GM12878 (cell line): ENCODE data around the gene LDB3. TPM values are rescaled to one million over a fixed set of nuclear protein-coding genes. Genes with fewer than 3 reads are reported as not detected.

Experiments used
- ATAC-seq: fragments of 200-7000 bp; cut with Tn5 transposase; 3 replicates; pipeline ENCODE4 v1.9.1; 2020; ENCODE audit warnings: mild to moderate bottlenecking, moderate library complexity
- BruUV-seq: library from RNA; stranded (reverse); fragments of 400-500 nt; replicated peaks from 2 replicates; lab custom pipeline; 2021; lab: Mats Ljungman, UMichigan
- CTCF ChIA-PET: fragments of 300-600 bp; sonication (Branson Sonifier 250); formaldehyde crosslinking; extraction: SDS; loops from one replicate; lab custom pipeline; 2021; ENCODE audit warnings: inconsistent platforms; lab: Yijun Ruan, JAX
- POLR2A ChIA-PET: fragments of 350-600 bp; formaldehyde crosslinking; extraction: SDS; loops from one replicate; lab custom pipeline; 2021; ENCODE audit warnings: inconsistent platforms; lab: Charles Lee
- RAD21 ChIA-PET: fragments of 300-600 bp; sonication (Branson Sonifier 250); formaldehyde crosslinking; loops from one replicate; lab custom pipeline; 2023; ENCODE audit warnings: antibody characterized with exemption; ENCODE audit not compliant: unreplicated experiment; lab: Charles Lee
- SMC1A ChIA-PET: fragments of 300-600 bp; sonication (Branson Sonifier 250); formaldehyde crosslinking; loops from one replicate; lab custom pipeline; 2023; ENCODE audit not compliant: unreplicated experiment, uncharacterized antibody; lab: Charles Lee
- DNase-seq: peaks from one replicate; pipeline ENCODE4 v3.0.0-alpha.2; 2011; ENCODE audit warnings: low read depth, low spot score
- FAIRE-seq: peaks from 3 replicates; lab custom pipeline; 2011; peaks lifted over from hg19 to GRCh38; lab: Jason Lieb, UNC
- H2AFZ ChIP-seq: 2 replicates; pipeline ENCODE4 v1.6.0; 2011; ENCODE audit warnings: low read depth, low read length, control low read depth; ENCODE audit not compliant: control insufficient read depth
- H3K27ac ChIP-seq: 2 replicates; pipeline ENCODE4 v1.5.1; 2011; ENCODE audit warnings: control low read depth; ENCODE audit not compliant: control insufficient read depth, insufficient read depth
- H3K27me3 ChIP-seq, 2 experiments: replicated peaks in 1 of 2; 2 replicates each; pipeline versions ENCODE4 v1.6.0 to v1.6.1; 2011; ENCODE audit warnings: low read length in 1 of 2; ENCODE audit not compliant: control insufficient read depth in 2 of 2, insufficient read depth in 2 of 2
- H3K36me3 ChIP-seq, 2 experiments: 2 replicates each; pipeline ENCODE4 v1.5.1; 2011; ENCODE audit warnings: low read length in 1 of 2; ENCODE audit not compliant: control insufficient read depth in 2 of 2, insufficient read depth in 2 of 2
- H3K4me1 ChIP-seq: 2 replicates; pipeline ENCODE4 v1.6.1; 2011; ENCODE audit warnings: mild to moderate bottlenecking, low read length, moderate library complexity, mixed read lengths; ENCODE audit not compliant: control insufficient read depth, insufficient read depth
- H3K4me2 ChIP-seq: 2 replicates; pipeline ENCODE4 v1.6.0; 2011; ENCODE audit warnings: control low read depth; ENCODE audit not compliant: control insufficient read depth, insufficient read depth
- H3K4me3 ChIP-seq: fragments of 200-600 bp; sonication (generic); 2 replicates; pipeline ENCODE4 v1.5.1; 2016
- H3K79me2 ChIP-seq: 2 replicates; pipeline ENCODE4 v1.6.0; 2011; ENCODE audit warnings: low read length; ENCODE audit not compliant: control insufficient read depth, insufficient read depth
- H3K9ac ChIP-seq: 2 replicates; pipeline ENCODE4 v1.8.0; 2011; ENCODE audit warnings: low read length, control low read depth, mixed read lengths; ENCODE audit not compliant: control insufficient read depth, insufficient read depth
- H3K9me3 ChIP-seq: replicated peaks from 3 replicates; pipeline ENCODE4 v1.5.1; 2011; ENCODE audit warnings: mild to moderate bottlenecking, low read length; ENCODE audit not compliant: control insufficient read depth, insufficient read depth
- H4K20me1 ChIP-seq: 2 replicates; pipeline ENCODE4 v1.6.0; 2011; ENCODE audit not compliant: control insufficient read depth, insufficient read depth
- IRF4 ChIP-seq: IDR thresholded peaks from 2 replicates; pipeline ENCODE4 v1.6.1; 2011; ENCODE audit warnings: low read depth, low read length
- MYC ChIP-seq: IDR thresholded peaks from 2 replicates; pipeline ENCODE4 v1.6.1; 2011; ENCODE audit warnings: mild to moderate bottlenecking, low read length, moderate library complexity, inconsistent platforms; ENCODE audit not compliant: insufficient read depth, insufficient replicate concordance, insufficient read length, severe bottlenecking
- POLR2A ChIP-seq: IDR thresholded peaks from 2 replicates; pipeline ENCODE4 v1.6.1; 2011; ENCODE audit warnings: low read depth, mild to moderate bottlenecking, low read length
- WGBS: methylation state at CpG from one replicate; pipeline ENCODE4 v1.1.6; 2016; ENCODE audit warnings: low lambda C conversion rate; ENCODE audit not compliant: insufficient replicate concordance, insufficient coverage; ENCODE audit errors: missing lambda C conversion rate; 5-methylcytosine and 5-hydroxymethylcytosine counted together
- in situ Hi-C: fragments of 300-500 bp; cut with MboI; formaldehyde crosslinking; loops from 9 replicates; pipeline ENCODE4 v1.14.3; 2018; ENCODE audit warnings: mixed read lengths
- intact Hi-C: fragments of 100-400 bp; cut with micrococcal nuclease; formaldehyde crosslinking; loops from one replicate; pipeline ENCODE4 v1.14.2; 2022; ENCODE audit not compliant: unreplicated experiment
- polyA plus RNA-seq, 11 experiments: library from polyadenylated mRNA; depleted of rRNA in 4 of 11; unstranded in 6 of 11; stranded (reverse) in 5 of 11; fragments of >200 nt; fragmentation: Nextera tagmentation in 4 of 11; fragmentation: Illumina TruSeq in 1 of 11; extraction: Ambion mirVana in 4 of 11; extraction: Trizol in 1 of 11; gene quantifications; 1 replicate in 1 of 11; 2 replicates in 10 of 11; pipeline versions ENCODE4 v1.2.1 to v1.2.3, GENCODE V29; 2011 to 2016; ENCODE audit warnings: inconsistent platforms in 2 of 11, missing spikeins in 2 of 11, low read depth in 1 of 11
- total RNA-seq, 4 experiments: library from RNA; depleted of rRNA in 3 of 4; stranded (reverse); fragments of >200 nt in 3 of 4; fragmentation: Illumina TruSeq in 1 of 4; extraction: Trizol in 1 of 4; gene quantifications; 2 replicates each; pipeline versions ENCODE4 v1.2.1 to v1.2.3, GENCODE V29; 2013 to 2021
- TF ChIP-seq, protein P1 (sequence below): IDR thresholded peaks from 2 replicates; pipeline ENCODE4 v1.6.1; 2011; ENCODE audit warnings: borderline replicate concordance, low read depth, mild to moderate bottlenecking, moderate library complexity, low read length; ENCODE audit not compliant: insufficient read depth, poor library complexity, severe bottlenecking
- TF ChIP-seq, protein P2 (sequence below): fragments of 450-650 bp; IDR thresholded peaks from 2 replicates; pipeline ENCODE4 v1.6.1; 2017; ENCODE audit warnings: mild to moderate bottlenecking, low read depth, inconsistent platforms; ENCODE audit not compliant: poor library complexity, severe bottlenecking

The LDB3 gene
- total and polyA plus RNA-seq, 10 of the 15 experiments (the other 5 are each of a cell fraction or from before 2014, with no cell fraction given): 0.02 to 0.07 (median 0.04) TPM; not detected in 1

DNA sequence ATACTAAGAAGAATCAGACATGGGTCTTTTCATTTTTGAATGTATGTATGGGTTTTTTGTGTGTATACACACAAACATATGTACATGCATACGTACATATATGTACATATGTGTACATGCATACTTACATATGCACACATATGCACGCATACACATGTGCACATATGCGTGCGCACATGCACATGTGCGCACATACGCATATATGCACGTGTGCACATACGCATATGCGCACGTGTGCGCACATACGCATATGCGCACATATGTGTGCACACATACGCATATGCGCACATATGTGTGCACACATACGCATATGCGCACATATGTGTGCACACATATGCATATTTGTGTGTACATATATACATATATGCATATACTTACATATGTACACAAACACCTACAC lies 83.2 kb downstream of the LDB3 start:
- H3K27me3 ChIP-seq: no peaks in the 10 kb centered on the region
- SMC1A ChIA-PET: interaction anchor here (1.4 to 2.5 kb wide), 2 partner anchors 10 to 18 kb away, joined by 3 to 5 read pairs; no protein-coding TSS in a partner anchor
- FAIRE-seq (no peak), DNase-seq (no peak), ATAC-seq (no peak)
- WGBS: 96% methylated on average over 17 of the region's 17 CpGs
- H3K4me2 ChIP-seq: no peak overlapping the region
- CTCF ChIA-PET: interaction anchor here (0.6 kb wide), 1 partner anchor 8 kb away, joined by 3 read pairs; no protein-coding TSS in a partner anchor
- no peak overlapping the region for H2AFZ ChIP-seq
- H3K9ac ChIP-seq: no peak overlapping the region
- no peaks in the 10 kb centered on the region for H3K36me3 ChIP-seq
- TF ChIP-seq POLR2A (no peak), MYC (no peak)
- TF ChIP-seq, protein P1, sequence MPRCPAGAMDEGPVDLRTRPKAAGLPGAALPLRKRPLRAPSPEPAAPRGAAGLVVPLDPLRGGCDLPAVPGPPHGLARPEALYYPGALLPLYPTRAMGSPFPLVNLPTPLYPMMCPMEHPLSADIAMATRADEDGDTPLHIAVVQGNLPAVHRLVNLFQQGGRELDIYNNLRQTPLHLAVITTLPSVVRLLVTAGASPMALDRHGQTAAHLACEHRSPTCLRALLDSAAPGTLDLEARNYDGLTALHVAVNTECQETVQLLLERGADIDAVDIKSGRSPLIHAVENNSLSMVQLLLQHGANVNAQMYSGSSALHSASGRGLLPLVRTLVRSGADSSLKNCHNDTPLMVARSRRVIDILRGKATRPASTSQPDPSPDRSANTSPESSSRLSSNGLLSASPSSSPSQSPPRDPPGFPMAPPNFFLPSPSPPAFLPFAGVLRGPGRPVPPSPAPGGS: peak; percentile 61
- RAD21 ChIA-PET: interaction anchor here (1.0 kb wide), 1 partner anchor 48 kb away, joined by 3 read pairs; no protein-coding TSS in a partner anchor
- H3K4me3 ChIP-seq: no peak overlapping the region
- POLR2A ChIA-PET: no interaction called here
- H4K20me1 ChIP-seq: no peaks in the 10 kb centered on the region
- no peak overlapping the region for H3K27ac ChIP-seq
- peaks cover 3% of the 10 kb centered on the region for H3K79me2 ChIP-seq
- no peaks in the 10 kb centered on the region for H3K9me3 ChIP-seq
- intact Hi-C loops: no loop called here
- BruUV-seq: no TSS peak
- H3K4me1 ChIP-seq: peaks cover 19% of the 10 kb centered on the region
- in situ Hi-C loops: no loop called here

DNA sequence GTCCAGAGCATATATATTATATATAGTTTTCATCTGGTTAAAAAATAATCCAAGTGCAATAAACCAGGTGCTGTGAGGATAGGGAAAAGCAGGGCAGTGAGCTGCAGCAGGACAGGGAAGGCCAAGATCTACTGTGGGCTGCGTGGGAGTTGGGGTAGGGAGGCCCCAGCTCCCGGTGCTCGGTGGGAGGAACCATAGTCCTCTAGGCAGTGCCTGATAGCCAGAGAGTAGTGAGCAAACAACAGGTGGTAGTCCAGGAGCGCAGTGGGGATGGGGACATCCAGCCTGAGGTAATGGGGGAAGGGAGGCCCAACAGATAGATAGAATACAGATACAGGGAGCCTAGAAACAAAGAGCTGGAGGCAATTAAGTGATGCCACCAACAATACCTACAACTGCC lies 84.0 kb downstream of the LDB3 start:
- H3K4me2 ChIP-seq: peak overlapping the region; percentile 49
- peaks cover 19% of the 10 kb centered on the region for H3K4me1 ChIP-seq
- no peaks in the 10 kb centered on the region for H3K9me3 ChIP-seq
- in situ Hi-C loops: no loop called here
- no peaks in the 10 kb centered on the region for H3K27me3 ChIP-seq
- WGBS: 82% methylated on average over 4 of the region's 4 CpGs
- RAD21 ChIA-PET: interaction anchor here (1.3 kb wide), 1 partner anchor 147 kb away, joined by 4 read pairs; no protein-coding TSS in a partner anchor
- H3K36me3 ChIP-seq: no peaks in the 10 kb centered on the region
- H2AFZ ChIP-seq: no peak overlapping the region; the same call in 1 of the 2 replicates
- no peak overlapping the region for H3K9ac ChIP-seq
- H3K79me2 ChIP-seq: peaks cover 11% of the 10 kb centered on the region
- TF ChIP-seq IRF4: no peak
- TF ChIP-seq, protein P2, sequence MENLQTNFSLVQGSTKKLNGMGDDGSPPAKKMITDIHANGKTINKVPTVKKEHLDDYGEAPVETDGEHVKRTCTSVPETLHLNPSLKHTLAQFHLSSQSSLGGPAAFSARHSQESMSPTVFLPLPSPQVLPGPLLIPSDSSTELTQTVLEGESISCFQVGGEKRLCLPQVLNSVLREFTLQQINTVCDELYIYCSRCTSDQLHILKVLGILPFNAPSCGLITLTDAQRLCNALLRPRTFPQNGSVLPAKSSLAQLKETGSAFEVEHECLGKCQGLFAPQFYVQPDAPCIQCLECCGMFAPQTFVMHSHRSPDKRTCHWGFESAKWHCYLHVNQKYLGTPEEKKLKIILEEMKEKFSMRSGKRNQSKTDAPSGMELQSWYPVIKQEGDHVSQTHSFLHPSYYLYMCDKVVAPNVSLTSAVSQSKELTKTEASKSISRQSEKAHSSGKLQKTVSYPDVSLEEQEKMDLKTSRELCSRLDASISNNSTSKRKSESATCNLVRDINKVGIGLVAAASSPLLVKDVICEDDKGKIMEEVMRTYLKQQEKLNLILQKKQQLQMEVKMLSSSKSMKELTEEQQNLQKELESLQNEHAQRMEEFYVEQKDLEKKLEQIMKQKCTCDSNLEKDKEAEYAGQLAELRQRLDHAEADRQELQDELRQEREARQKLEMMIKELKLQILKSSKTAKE: no peak
- intact Hi-C loops: no loop called here
- H3K4me3 ChIP-seq: no peak overlapping the region
- POLR2A ChIA-PET: interaction anchor here (0.6 kb wide), 1 partner anchor 47 kb away, joined by 6 read pairs; no protein-coding TSS in a partner anchor
- SMC1A ChIA-PET: interaction anchor here (0.8 to 2.5 kb wide), 9 partner anchors 9 to 153 kb away, joined by 3 to 6 read pairs (median 4); no protein-coding TSS in a partner anchor
- no peaks in the 10 kb centered on the region for H4K20me1 ChIP-seq
- no peak for DNase-seq
- no peak for ATAC-seq
- BruUV-seq: no TSS peak
- no peak for FAIRE-seq
- H3K27ac ChIP-seq: peak overlapping the region; percentile 42; the same call in 1 of the 2 replicates
- CTCF ChIA-PET: interaction anchor here (0.9 to 1.4 kb wide), 2 partner anchors 16 to 40 kb away, joined by 3 to 6 read pairs; no protein-coding TSS in a partner anchor
